ENCODE data around the gene INTS1. TPM values are rescaled to one million over a fixed set of nuclear protein-coding genes. Genes with fewer than 3 reads are reported as not detected.

INTS1 gene
- total and polyA plus RNA-seq, 4 experiments from 2014 or later = 6.0 to 137 (median 82.2) TPM

DNA sequence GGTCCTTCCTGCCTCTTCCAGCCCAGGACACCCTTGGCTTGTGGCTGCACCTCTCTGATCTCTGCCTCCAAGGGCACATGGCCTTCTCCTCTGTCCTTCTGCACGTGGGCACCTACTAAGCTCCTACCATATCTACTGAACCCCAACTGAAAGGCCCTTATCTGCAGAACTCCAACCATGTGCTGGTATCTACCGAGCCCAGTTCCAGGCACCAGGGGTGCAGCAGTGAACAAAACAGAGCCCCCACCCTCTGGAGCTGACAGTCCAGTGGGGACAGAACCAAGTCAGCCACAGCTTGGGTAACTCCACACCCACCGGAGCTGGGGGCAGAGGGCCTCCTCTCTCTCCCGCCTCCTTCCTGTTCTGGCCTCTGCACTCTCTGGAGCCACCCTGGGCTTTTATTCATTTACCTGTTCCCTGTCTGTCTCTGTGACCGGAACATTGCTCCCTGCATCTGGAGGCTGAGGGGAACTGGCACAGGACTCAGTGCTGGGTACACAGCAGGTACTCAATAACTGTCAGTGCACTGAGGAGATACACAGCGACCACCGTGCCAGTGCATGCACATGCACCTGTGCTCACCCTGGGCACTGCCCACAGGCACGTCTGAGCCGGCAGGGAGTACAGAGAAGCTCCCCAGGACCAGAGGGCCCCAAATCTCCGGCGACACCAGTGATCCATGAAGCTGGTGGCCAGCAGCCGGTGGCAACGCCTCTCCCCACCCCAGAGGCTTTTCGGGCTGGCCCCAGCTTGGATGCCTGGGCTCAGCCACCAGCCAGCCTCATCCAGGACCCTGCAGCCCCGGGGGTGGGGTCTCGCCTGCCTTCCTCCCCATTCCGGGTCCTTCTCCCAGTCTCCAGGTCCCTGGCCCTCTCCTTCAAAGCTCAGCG, 46.9 kb downstream of the INTS1 start:
- peak overlapping the region in 3 of 7 donors; percentile 12 to 38 (median 27) for H3K27ac Mint-ChIP-seq
- peak overlapping the region in 5 of 8 donors; percentile 2 to 58 (median 32) for H3K4me3 Mint-ChIP-seq
- Histone ChIP-seq H3K4me3 (ENCODE audit: low read length in 2 of 2) (no peak overlapping the region), H3K4me1 (ENCODE audit: insufficient read depth, low read length) (peaks cover 28% of the 10 kb centered on the region), H3K27me3 (ENCODE audit: insufficient read depth, low read length) (no peaks in the 10 kb centered on the region), H3K9me3 (ENCODE audit: control insufficient read depth in 1 of 2, low read length in 2 of 2) (no peaks in the 10 kb centered on the region), H3K36me3 (ENCODE audit: insufficient read depth, low read length) (no peaks in the 10 kb centered on the region), H3K27ac (ENCODE audit: low read depth, low read length) (no peak overlapping the region)
- intact Hi-C loops (cut with micrococcal nuclease) = no loop called here
- H3K9me3 Mint-ChIP-seq = no peaks in the 10 kb centered on the region
- no peaks in the 10 kb centered on the region for H3K36me3 Mint-ChIP-seq
- no peaks in the 10 kb centered on the region for H3K27me3 Mint-ChIP-seq
- ChIA-PET CTCF (ENCODE audit: partially characterized antibody) (interaction anchor here (1.4 kb wide), 1 partner anchor 17 kb away, joined by 7 read pairs; no protein-coding TSS in a partner anchor), POLR2A (ENCODE audit: partially characterized antibody) (interaction anchor here (1.8 kb wide), 1 partner anchor 17 kb away, joined by 5 read pairs; no protein-coding TSS in a partner anchor)
- DNase-seq = no peak
- H3K4me1 Mint-ChIP-seq = peaks cover 6 to 33% (median 15%) of the 10 kb centered on the region in 4 donors

GRCh38 chr7:1455955-1456354, 48.2 kb downstream of the INTS1 start:
- H3K4me3 ChIP-seq (ENCODE audit: low read length in 2 of 2) = no peak overlapping the region
- Mint-ChIP-seq H3K4me1 (peaks cover 3 to 25% (median 10%) of the 10 kb centered on the region in 4 donors), H3K27me3 (no peaks in the 10 kb centered on the region), H3K4me3 (peak overlapping the region in 1 of 8 donors; percentile 44), H3K9me3 (no peaks in the 10 kb centered on the region), H3K36me3 (no peaks in the 10 kb centered on the region), H3K27ac (peak overlapping the region in 1 of 7 donors; percentile 35)
- DNase-seq = no peak
- ChIA-PET POLR2A (ENCODE audit: partially characterized antibody) (no interaction called here), CTCF (ENCODE audit: partially characterized antibody) (no interaction called here)
- intact Hi-C loops (cut with micrococcal nuclease) = no loop called here
- H3K36me3 ChIP-seq (ENCODE audit: insufficient read depth, low read length) = no peaks in the 10 kb centered on the region
- no peaks in the 10 kb centered on the region for H3K9me3 ChIP-seq (ENCODE audit: control insufficient read depth in 1 of 2, low read length in 2 of 2)
- H3K27me3 ChIP-seq (ENCODE audit: insufficient read depth, low read length) = no peaks in the 10 kb centered on the region
- H3K27ac ChIP-seq (ENCODE audit: low read depth, low read length) = no peak overlapping the region
- peaks cover 28% of the 10 kb centered on the region for H3K4me1 ChIP-seq (ENCODE audit: insufficient read depth, low read length)

DNA sequence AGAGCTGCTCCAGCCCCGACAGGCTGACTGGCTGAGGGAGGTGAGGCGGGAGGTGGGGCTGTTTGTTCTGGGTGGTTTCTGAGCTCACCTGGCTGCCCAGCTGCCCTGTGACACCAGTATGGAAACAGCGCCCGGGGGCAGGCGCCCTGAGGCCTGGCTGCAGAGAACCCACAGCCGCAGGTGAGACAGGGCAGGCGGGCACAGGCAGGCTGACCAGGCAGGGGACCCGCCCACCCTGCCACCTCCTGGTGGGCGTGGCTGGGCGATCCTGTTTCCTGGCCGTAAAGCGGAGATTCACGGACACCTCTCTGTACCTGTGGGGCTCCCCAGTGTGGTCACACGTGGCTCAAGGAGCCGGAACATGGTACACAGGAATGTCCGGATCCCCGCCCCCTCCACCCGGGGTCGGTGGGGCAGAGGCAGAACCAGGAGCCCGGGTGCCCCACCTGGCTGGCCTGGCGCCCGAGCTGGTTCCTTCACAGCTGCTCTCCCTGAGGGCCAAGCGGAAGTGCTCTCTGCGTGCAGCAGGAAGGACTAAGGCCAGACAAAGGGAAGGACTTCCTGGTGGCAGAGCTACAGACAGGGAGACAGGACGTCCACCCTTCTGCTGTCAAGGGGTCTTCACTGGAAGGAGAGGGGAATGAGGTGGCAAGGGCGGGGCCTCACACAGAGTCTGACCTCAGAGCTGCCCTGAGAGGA, 48.8 kb downstream of the INTS1 start:
- Histone ChIP-seq H3K36me3 (ENCODE audit: insufficient read depth, low read length) (no peaks in the 10 kb centered on the region), H3K27ac (ENCODE audit: low read depth, low read length) (no peak overlapping the region), H3K9me3 (ENCODE audit: control insufficient read depth in 1 of 2, low read length in 2 of 2) (no peaks in the 10 kb centered on the region), H3K27me3 (ENCODE audit: insufficient read depth, low read length) (no peaks in the 10 kb centered on the region), H3K4me3 (ENCODE audit: low read length in 2 of 2) (no peak overlapping the region), H3K4me1 (ENCODE audit: insufficient read depth, low read length) (peaks cover 23% of the 10 kb centered on the region)
- Mint-ChIP-seq H3K4me1 (peaks cover 3 to 21% (median 7%) of the 10 kb centered on the region in 4 donors), H3K4me3 (peak overlapping the region in 1 of 8 donors; percentile 44), H3K9me3 (no peaks in the 10 kb centered on the region), H3K27ac (no peak overlapping the region), H3K36me3 (no peaks in the 10 kb centered on the region), H3K27me3 (no peaks in the 10 kb centered on the region)
- ChIA-PET POLR2A (ENCODE audit: partially characterized antibody) (no interaction called here), CTCF (ENCODE audit: partially characterized antibody) (no interaction called here)
- no peak for DNase-seq
- intact Hi-C loops (cut with micrococcal nuclease) = no loop called here

GRCh38 chr7:1454542-1454941, 49.6 kb downstream of the INTS1 start:
- no peak for DNase-seq
- Mint-ChIP-seq H3K9me3 (no peaks in the 10 kb centered on the region), H3K4me3 (no peak overlapping the region), H3K27ac (no peak overlapping the region), H3K36me3 (no peaks in the 10 kb centered on the region), H3K4me1 (peaks cover 3 to 17% (median 4%) of the 10 kb centered on the region in 4 donors), H3K27me3 (no peaks in the 10 kb centered on the region)
- ChIA-PET CTCF (ENCODE audit: partially characterized antibody) (no interaction called here), POLR2A (ENCODE audit: partially characterized antibody) (no interaction called here)
- H3K4me1 ChIP-seq (ENCODE audit: insufficient read depth, low read length) = peaks cover 17% of the 10 kb centered on the region
- H3K36me3 ChIP-seq (ENCODE audit: insufficient read depth, low read length) = no peaks in the 10 kb centered on the region
- H3K27ac ChIP-seq (ENCODE audit: low read depth, low read length) = no peak overlapping the region
- intact Hi-C loops (cut with micrococcal nuclease) = no loop called here
- H3K27me3 ChIP-seq (ENCODE audit: insufficient read depth, low read length) = no peaks in the 10 kb centered on the region
- H3K4me3 ChIP-seq (ENCODE audit: low read length in 2 of 2) = no peak overlapping the region
- no peaks in the 10 kb centered on the region for H3K9me3 ChIP-seq (ENCODE audit: control insufficient read depth in 1 of 2, low read length in 2 of 2)

DNA sequence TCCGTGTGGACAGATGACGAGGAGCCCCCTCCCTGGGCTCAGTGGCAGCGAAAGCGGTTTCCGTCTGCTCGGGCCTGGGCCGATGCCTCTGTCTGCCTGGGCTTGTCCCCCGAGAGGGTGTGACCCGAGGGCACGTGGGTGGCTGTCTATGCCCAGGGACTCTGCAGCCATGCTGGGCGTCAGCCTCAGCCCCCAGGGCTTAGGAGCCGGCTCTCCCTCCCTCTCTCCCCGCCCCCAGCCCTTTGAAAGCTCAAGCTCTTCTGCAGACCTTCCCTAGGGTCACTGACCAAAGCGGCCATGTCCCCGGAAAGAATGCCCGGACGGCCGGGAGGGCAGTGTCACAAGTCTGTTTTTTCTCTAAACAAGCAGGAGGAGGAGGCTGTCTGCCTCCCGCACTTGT, 52.0 kb downstream of the INTS1 start:
- Mint-ChIP-seq H3K36me3 (no peaks in the 10 kb centered on the region), H3K4me1 (peaks cover 0 to 5% (median 0%) of the 10 kb centered on the region in 4 donors), H3K4me3 (no peak overlapping the region), H3K9me3 (no peaks in the 10 kb centered on the region), H3K27me3 (no peaks in the 10 kb centered on the region), H3K27ac (no peak overlapping the region)
- no peak for DNase-seq
- intact Hi-C loops (cut with micrococcal nuclease) = no loop called here
- Histone ChIP-seq H3K27me3 (ENCODE audit: insufficient read depth, low read length) (no peaks in the 10 kb centered on the region), H3K9me3 (ENCODE audit: control insufficient read depth in 1 of 2, low read length in 2 of 2) (no peaks in the 10 kb centered on the region), H3K4me1 (ENCODE audit: insufficient read depth, low read length) (no peaks in the 10 kb centered on the region), H3K27ac (ENCODE audit: low read depth, low read length) (no peak overlapping the region), H3K36me3 (ENCODE audit: insufficient read depth, low read length) (no peaks in the 10 kb centered on the region), H3K4me3 (ENCODE audit: low read length in 2 of 2) (no peak overlapping the region)
- ChIA-PET POLR2A (ENCODE audit: partially characterized antibody) (no interaction called here), CTCF (ENCODE audit: partially characterized antibody) (no interaction called here)

DNA sequence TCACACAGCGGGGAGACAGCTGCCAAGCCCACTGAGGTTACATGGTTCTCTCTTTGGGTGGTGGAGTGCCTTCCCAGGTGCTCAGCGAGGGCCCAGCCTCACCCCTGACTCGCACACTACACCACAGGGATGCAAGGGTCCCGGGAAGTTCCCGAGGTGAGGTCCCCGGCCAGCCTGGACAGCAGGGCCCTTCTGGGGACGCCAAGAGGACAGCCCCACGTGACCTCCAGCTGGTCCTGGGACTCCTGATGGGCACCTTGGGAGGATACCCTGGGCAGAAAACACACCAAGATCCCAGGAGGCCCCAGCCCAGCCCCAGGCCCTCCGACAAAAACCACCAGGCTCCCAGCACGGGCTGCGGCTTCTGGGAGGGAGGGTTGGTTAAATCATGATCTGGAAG, 53.2 kb downstream of the INTS1 start:
- DNase-seq = no peak
- CTCF ChIA-PET (ENCODE audit: partially characterized antibody) = no interaction called here
- no peaks in the 10 kb centered on the region for H3K9me3 Mint-ChIP-seq

GRCh38 chr7:1450431-1450830, 53.8 kb downstream of the INTS1 start:
- intact Hi-C loops (cut with micrococcal nuclease) = no loop called here
- no peaks in the 10 kb centered on the region for H3K36me3 ChIP-seq (ENCODE audit: insufficient read depth, low read length)
- H3K4me1 Mint-ChIP-seq = no peaks in the 10 kb centered on the region
- CTCF ChIA-PET (ENCODE audit: partially characterized antibody) = interaction anchor here (0.8 kb wide), 1 partner anchor 24 kb away, joined by 3 read pairs; no protein-coding TSS in a partner anchor
- no peak overlapping the region for H3K4me3 ChIP-seq (ENCODE audit: low read length in 2 of 2)
- no peaks in the 10 kb centered on the region for H3K9me3 Mint-ChIP-seq
- no peaks in the 10 kb centered on the region for H3K9me3 ChIP-seq (ENCODE audit: control insufficient read depth in 1 of 2, low read length in 2 of 2)
- H3K27me3 ChIP-seq (ENCODE audit: insufficient read depth, low read length) = no peaks in the 10 kb centered on the region
- no peaks in the 10 kb centered on the region for H3K27me3 Mint-ChIP-seq
- no peak overlapping the region for H3K27ac ChIP-seq (ENCODE audit: low read depth, low read length)
- DNase-seq = no peak
- H3K4me3 Mint-ChIP-seq = no peak overlapping the region
- H3K4me1 ChIP-seq (ENCODE audit: insufficient read depth, low read length) = no peaks in the 10 kb centered on the region
- POLR2A ChIA-PET (ENCODE audit: partially characterized antibody) = no interaction called here
- H3K36me3 Mint-ChIP-seq = no peaks in the 10 kb centered on the region
- no peak overlapping the region for H3K27ac Mint-ChIP-seq

More for the DNA sequence above, 53.2 kb downstream of the INTS1 start:
- H3K27me3 Mint-ChIP-seq = no peaks in the 10 kb centered on the region
- no peak overlapping the region for H3K4me3 ChIP-seq (ENCODE audit: low read length in 2 of 2)
- H3K27ac Mint-ChIP-seq = no peak overlapping the region
- no peak overlapping the region for H3K27ac ChIP-seq (ENCODE audit: low read depth, low read length)
- no peaks in the 10 kb centered on the region for H3K9me3 ChIP-seq (ENCODE audit: control insufficient read depth in 1 of 2, low read length in 2 of 2)
- H3K4me3 Mint-ChIP-seq = no peak overlapping the region
- H3K36me3 Mint-ChIP-seq = no peaks in the 10 kb centered on the region
- intact Hi-C loops (cut with micrococcal nuclease) = no loop called here
- POLR2A ChIA-PET (ENCODE audit: partially characterized antibody) = no interaction called here
- no peaks in the 10 kb centered on the region for H3K4me1 ChIP-seq (ENCODE audit: insufficient read depth, low read length)
- H3K4me1 Mint-ChIP-seq = no peaks in the 10 kb centered on the region
- no peaks in the 10 kb centered on the region for H3K27me3 ChIP-seq (ENCODE audit: insufficient read depth, low read length)
- no peaks in the 10 kb centered on the region for H3K36me3 ChIP-seq (ENCODE audit: insufficient read depth, low read length)
